ENCODE data around the gene DLGAP4.

DLGAP4 gene

GRCh38 chr20:36275011-36275410 lies 31.1 kb upstream of the DLGAP4 start:
- no peak for DNase-seq (ENCODE audit: low read depth)

GRCh38 chr20:36275441-36276189 lies 30.5 kb upstream of the DLGAP4 start:
- DNase-seq (ENCODE audit: low read depth): no peak

- DNase-seq (ENCODE audit: low read depth): no peak
Measured at GRCh38 chr20:36277546-36277945, 28.6 kb upstream of the DLGAP4 start.

GRCh38 chr20:36279362-36279761 lies 26.8 kb upstream of the DLGAP4 start:
- no peak for DNase-seq (ENCODE audit: low read depth)

GRCh38 chr20:36279776-36280175 lies 26.4 kb upstream of the DLGAP4 start:
- no peak for DNase-seq (ENCODE audit: low read depth)

GRCh38 chr20:36281785-36282380 lies 24.3 kb upstream of the DLGAP4 start:
- no peak for DNase-seq (ENCODE audit: low read depth)

GRCh38 chr20:36284751-36285150 lies 21.4 kb upstream of the DLGAP4 start:
- DNase-seq (ENCODE audit: low read depth): no peak

- no peak for DNase-seq (ENCODE audit: low read depth)
Measured at GRCh38 chr20:36285746-36286447, 20.2 kb upstream of the DLGAP4 start.

GRCh38 chr20:36297656-36298055 lies 8.5 kb upstream of the DLGAP4 start:
- DNase-seq (ENCODE audit: low read depth): no peak

- no peak for DNase-seq (ENCODE audit: low read depth)
Measured at GRCh38 chr20:36298061-36298460, 8.1 kb upstream of the DLGAP4 start.

- DNase-seq (ENCODE audit: low read depth): no peak
Measured at GRCh38 chr20:36298795-36299339, 7.3 kb upstream of the DLGAP4 start.

GRCh38 chr20:36299459-36299858 lies 6.7 kb upstream of the DLGAP4 start:
- DNase-seq (ENCODE audit: low read depth): no peak

- no peak for DNase-seq (ENCODE audit: low read depth)
Measured at GRCh38 chr20:36301359-36302119, 4.6 kb upstream of the DLGAP4 start.

GRCh38 chr20:36303020-36303595 lies 3.0 kb upstream of the DLGAP4 start:
- DNase-seq (ENCODE audit: low read depth): no peak

GRCh38 chr20:36303831-36304230 lies 2.3 kb upstream of the DLGAP4 start:
- DNase-seq (ENCODE audit: low read depth): no peak

GRCh38 chr20:36304786-36305495 lies 1.2 kb upstream of the DLGAP4 start:
- no peak for DNase-seq (ENCODE audit: low read depth)

- no peak for DNase-seq (ENCODE audit: low read depth)
Measured at GRCh38 chr20:36306553-36307411, 643 bp downstream of the DLGAP4 start.

- DNase-seq (ENCODE audit: low read depth): no peak
Measured at GRCh38 chr20:36307412-36308325, 1.5 kb downstream of the DLGAP4 start.

- no peak for DNase-seq (ENCODE audit: low read depth)
Measured at GRCh38 chr20:36308353-36308752, 2.2 kb downstream of the DLGAP4 start.
